GM20431 (cell line): ENCODE data around the gene ASNS.
"Not testable (repeated sequence)": the region's sequence is repeated elsewhere in the genome, so short reads cannot be mapped to it uniquely, and the experiment has no call there.

Source experiments
- in situ Hi-C: fragments of 300-500 bp; cut with MseI, MboI; formaldehyde crosslinking; loops from one replicate; pipeline ENCODE4 v1.15.0; 2020; ENCODE audit warnings: low sequenced_read_pairs; ENCODE audit not compliant: unreplicated experiment

The ASNS gene, protein sequence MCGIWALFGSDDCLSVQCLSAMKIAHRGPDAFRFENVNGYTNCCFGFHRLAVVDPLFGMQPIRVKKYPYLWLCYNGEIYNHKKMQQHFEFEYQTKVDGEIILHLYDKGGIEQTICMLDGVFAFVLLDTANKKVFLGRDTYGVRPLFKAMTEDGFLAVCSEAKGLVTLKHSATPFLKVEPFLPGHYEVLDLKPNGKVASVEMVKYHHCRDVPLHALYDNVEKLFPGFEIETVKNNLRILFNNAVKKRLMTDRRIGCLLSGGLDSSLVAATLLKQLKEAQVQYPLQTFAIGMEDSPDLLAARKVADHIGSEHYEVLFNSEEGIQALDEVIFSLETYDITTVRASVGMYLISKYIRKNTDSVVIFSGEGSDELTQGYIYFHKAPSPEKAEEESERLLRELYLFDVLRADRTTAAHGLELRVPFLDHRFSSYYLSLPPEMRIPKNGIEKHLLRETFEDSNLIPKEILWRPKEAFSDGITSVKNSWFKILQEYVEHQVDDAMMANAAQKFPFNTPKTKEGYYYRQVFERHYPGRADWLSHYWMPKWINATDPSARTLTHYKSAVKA

DNA sequence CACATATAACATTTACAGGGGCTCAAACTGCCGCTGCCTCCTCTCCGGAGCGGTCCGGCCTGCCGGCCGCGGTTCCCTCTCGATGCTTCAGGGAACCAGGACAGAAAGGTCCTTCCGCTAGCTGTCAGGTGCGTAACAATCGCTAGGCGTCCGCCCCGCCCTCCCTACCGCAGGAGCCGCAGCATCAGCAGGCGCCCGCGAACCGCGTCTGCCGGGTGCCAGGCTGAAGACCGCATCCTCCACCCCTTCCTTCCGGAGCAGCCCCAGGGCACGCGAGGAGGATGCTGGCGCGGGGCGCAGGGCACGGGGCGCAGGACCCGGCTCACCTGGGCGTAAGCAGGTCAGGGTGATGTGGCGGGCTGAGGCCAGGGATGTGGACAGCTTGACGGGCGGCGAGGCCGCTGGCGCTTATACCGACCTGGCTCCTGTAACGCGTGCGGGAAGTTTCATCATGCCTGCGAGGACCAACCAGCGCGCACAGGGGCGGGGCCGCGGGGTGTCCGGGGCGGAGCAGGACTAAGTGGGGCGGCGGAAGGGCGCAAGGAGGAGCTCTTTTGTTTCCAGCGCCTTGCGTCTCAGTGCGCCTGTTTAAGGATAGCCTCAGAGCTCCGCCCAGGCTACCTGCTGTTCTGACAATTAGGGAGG is at the start of gene ASNS:
Gene ASNS (minus strand): TSS at position 384 of the 645 bp plus-strand sequence. CDS start 3,252 bp downstream, outside the sequence.
- in situ Hi-C loops = no loop called here

DNA sequence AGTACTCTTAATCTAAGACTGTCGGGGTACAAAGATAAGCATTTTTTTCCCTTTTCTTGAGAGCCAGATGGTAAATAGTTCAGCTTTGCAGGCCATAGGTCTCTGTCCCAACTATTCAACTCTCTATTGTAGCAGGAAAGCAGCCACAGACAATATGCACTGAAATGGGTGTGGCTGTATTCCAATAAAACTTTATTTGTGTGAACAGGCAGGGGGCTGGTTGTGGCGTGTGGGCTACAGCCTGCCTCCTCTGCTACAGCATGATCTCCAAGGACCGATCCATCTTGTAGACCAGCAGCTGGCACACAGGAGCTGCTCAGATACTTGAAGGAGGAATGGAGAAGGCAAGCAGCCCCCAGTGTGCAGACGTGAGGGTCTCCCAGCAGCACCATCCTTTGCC is 49.0 kb upstream of the ASNS start:
- in situ Hi-C loops = not testable (repeated sequence)

- in situ Hi-C loops = not testable (repeated sequence)
Observed at GRCh38 chr7:97915267-97915666, 43.1 kb upstream of the ASNS start.

- in situ Hi-C loops = not testable (repeated sequence)
Observed at GRCh38 chr7:97912294-97912693, 40.1 kb upstream of the ASNS start.

DNA sequence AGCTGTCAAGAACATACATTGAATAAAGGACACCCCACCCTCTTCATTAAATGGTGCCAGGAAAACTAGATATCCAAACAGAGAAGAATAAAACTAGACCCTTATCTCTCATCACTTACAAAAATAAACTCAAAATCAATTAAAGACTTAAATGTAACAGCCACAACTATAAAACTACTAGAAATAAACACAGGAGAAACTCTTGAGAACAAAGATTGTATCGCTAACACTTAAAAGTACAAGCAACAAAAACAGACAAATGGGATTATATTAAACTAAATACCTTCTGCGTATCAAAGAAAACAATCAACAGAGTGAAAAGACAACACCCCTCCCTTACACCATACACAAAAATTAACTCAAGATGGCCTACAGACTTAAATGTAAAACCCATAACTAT is 24.7 kb upstream of the ASNS start:
- in situ Hi-C loops = not testable (repeated sequence)

DNA sequence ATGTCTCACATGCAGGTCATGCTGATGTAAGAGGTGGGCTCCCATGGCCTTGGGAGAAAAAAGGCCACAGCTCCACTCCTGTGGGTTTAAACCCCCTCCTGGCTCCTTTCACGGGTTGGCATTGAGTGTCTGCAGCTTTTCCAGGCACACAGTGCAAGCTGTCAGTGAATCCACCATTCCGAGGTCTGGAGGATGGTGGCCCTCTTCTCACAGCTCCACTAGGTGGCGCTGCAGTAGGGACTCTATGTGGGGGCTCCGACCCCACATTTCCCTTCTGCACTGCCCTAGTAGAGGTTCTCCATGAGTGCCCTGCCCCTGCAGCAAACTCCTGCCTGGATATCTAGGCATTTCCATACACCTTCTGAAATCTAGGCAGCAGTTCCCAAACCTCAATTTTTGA is 19.5 kb upstream of the ASNS start:
- in situ Hi-C loops = not testable (repeated sequence)

GRCh38 chr7:97879527-97879926 is 7.3 kb upstream of the ASNS start:
- in situ Hi-C loops = not testable (repeated sequence)

DNA sequence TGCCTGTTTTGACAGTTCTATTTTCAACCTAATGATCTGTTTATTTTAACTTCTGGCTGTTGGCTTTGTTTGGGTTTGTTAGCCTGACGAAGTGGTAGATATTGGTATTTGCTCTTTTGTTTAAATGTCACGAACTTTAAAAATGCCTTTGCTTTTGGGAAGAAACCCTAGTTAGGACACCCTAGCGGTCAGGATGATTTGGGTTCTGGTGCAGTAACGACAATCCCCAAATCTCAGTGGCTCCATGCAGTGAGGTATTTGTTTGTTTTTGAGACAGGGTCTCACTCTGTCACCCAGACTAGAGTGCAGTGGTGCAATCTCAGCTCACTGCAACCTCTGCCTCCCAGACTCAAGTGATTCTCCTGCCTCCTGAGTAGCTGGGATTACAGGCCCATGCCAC is 2.7 kb upstream of the ASNS start:
- in situ Hi-C loops = not testable (repeated sequence)

GRCh38 chr7:97873606-97874005 is 1.4 kb upstream of the ASNS start:
- in situ Hi-C loops = no loop called here

DNA sequence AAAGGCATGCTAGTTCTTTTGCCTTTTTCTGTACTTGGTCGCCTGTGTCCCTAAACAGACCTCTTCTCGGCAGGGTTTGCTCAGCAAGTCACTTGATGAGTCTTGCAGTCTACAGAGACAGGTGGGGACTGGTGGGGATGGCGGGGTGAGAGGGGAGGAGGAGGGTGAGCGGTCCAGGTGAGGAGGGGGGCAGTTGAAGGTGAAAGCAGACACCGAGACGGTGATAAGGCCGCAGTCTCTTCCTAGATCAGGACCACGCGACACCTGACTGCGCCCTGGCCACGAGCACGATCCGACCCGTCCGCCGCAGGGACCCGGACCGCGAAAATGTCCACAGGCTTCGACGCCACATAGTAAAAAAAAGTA is 566 bp downstream of the ASNS start:
- in situ Hi-C loops = no loop called here

- in situ Hi-C loops = no loop called here
Observed at GRCh38 chr7:97868788-97869187, 3.4 kb downstream of the ASNS start.

GRCh38 chr7:97868314-97868713 is 3.9 kb downstream of the ASNS start:
- in situ Hi-C loops = no loop called here

- in situ Hi-C loops = no loop called here
Observed at GRCh38 chr7:97865104-97865503, 7.1 kb downstream of the ASNS start.

- in situ Hi-C loops = no loop called here
Observed at GRCh38 chr7:97859606-97860204, 12.5 kb downstream of the ASNS start.

DNA sequence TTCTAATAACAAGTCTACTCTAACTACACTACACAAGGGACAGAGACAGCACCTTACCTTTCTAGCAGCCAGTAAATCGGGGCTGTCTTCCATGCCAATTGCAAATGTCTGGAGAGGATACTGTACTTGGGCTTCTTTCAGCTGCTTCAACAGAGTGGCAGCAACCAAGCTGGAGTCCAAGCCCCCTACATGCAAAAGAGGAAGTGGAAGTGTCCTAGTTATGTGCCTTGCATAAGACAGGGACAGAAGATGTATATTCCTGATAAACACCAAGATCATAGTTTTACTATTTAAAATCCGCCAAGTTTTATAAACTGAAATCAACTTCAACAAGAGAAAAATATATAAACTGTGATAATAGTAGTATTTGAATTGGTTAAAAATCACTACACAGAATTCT is 14.0 kb downstream of the ASNS start:
- in situ Hi-C loops = no loop called here

DNA sequence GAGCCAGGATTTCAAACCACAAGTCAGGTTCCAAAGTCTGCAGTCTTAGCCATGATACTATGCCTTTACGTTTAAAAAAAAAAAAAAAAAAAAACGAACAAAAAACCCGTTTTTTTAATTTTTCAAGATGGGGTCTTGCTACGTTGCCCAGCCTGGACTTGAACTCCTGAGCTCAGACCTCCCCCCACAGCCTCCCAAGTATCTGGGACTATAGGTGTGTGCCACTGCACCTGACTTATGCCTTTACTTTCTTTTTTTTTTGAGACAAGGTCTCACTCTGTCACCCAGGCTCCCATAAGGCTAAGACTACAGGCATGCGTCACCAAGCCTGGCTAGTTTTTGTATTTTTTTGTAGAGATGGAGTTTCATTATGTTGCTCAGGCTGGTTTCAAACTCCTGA is 14.7 kb downstream of the ASNS start:
- in situ Hi-C loops = no loop called here

DNA sequence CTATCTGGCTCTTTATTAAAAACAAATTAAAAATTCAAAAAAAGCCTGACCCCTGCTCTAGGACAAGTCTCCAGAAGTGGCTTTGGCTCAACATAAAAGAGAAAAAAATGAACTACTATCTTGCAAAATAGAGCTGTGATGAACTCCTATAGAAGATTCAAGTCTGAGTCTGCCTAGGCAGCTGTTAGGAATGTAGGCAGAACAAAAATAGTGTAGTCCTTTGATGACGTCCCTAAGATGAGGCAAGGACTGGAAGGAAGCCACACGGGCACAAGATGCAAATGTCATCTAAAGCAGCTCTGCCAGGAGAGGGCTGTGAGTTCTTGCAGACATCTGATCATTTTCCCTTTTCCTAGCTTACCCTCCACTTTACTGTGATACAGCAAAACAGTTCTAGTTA is 20.5 kb downstream of the ASNS start:
- in situ Hi-C loops = no loop called here

DNA sequence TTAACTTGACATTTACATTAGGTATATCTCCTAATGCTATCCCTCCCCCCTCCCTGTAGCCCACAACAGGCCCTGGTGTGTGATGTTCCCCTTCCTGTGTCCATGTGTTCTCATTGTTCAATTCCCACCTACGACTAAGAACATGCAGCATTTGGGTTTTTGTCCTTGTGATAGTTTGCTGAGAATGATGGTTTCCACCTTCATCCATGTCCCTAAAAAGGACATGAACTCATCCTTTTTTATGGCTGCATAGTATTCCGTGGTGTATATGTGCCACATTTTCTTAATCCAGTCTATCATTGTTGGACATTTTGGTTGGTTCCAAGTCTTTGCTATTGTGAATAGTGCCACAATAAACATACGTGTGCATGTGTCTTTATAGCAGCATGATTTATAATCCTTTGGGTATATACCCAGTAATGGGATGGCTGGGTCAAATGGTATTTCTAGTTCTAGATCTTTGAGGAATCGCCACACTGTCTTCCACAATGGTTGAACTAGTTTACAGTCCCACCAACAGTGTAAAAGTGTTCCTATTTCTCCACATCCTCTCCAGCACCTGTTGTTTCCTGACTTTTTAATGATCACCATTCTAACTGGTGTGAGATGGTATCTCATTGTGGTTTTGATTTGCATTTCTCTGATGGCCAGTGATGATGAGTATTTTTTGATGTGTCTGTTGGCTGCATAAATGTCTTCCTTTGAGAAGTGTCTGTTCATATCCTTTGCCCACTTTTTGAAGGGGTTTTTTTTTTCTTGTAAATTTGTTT is 21.8 kb downstream of the ASNS start:
- in situ Hi-C loops = not testable (repeated sequence)

DNA sequence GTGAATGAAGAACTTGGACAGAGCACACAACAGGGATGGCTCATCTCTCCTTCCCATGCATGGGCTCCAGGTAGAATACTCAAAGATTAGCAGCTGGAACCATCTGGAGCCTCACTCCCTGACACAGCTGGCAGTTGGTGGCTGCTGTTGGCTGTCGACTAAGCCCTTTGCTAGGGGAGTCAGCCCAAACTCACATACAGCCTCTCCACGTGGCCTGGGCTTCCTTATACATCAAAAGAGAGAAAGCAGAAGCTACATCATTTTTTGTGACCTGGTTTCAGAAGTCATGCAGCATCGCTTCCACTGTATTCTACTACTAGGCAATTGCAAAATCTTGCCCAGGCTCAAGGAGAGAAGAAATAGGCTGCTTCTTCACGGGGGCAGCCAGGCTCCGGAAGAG is 24.4 kb downstream of the ASNS start:
- in situ Hi-C loops = loop anchor here (10.0 kb wide), 1 partner anchor 743 kb away; no protein-coding TSS in a partner anchor

GRCh38 chr7:97846945-97847344 is 25.3 kb downstream of the ASNS start:
- in situ Hi-C loops = loop anchor here (10.0 kb wide), 1 partner anchor 742 kb away; no protein-coding TSS in a partner anchor
